Ovary (tissue), 9 donors: Measurements from ENCODE around the gene GMPR2. TPM values are rescaled to one million over a fixed set of nuclear protein-coding genes. Genes with fewer than 3 reads are reported as not detected.
A peak's percentile ranks its signal among the peaks of the same experiment; 100 is the strongest.

Source experiments
- DNase-seq, 5 donors: peaks; one replicate each; pipeline ENCODE4 v3.0.0-alpha.2; 2019 to 2020
- H3K27ac ChIP-seq, 2 donors: fragments of 200-600 bp; one replicate each; pipeline versions ENCODE4 v1.5.1 to v1.8.0; 2019 to 2022
- H3K27me3 ChIP-seq: fragments of 200-600 bp; one replicate; pipeline ENCODE4 v1.8.0; 2022
- H3K36me3 ChIP-seq: fragments of 200-600 bp; sonication (generic); one replicate; pipeline ENCODE4 v1.5.1; 2019
- H3K4me1 ChIP-seq: one replicate; pipeline ENCODE4 v1.8.1; 2013; ENCODE audit warnings: mild to moderate bottlenecking, moderate library complexity; ENCODE audit not compliant: insufficient read depth
- H3K4me3 ChIP-seq: fragments of 200-600 bp; sonication (generic); one replicate; pipeline ENCODE4 v1.5.1; 2017
- H3K9me3 ChIP-seq, 2 donors: fragments of 200-600 bp in 1 of 2; sonication (generic) in 1 of 2; one replicate each; pipeline versions ENCODE4 v1.5.1 to v1.8.1; 2013 to 2019; ENCODE audit warnings: mild to moderate bottlenecking in 1 of 2, moderate library complexity in 1 of 2
- EP300 ChIP-seq: sonication (generic); formaldehyde crosslinking; IDR thresholded peaks from one replicate; pipeline ENCODE4 v1.6.1; 2017; ENCODE audit warnings: antibody characterized with exemption
- POLR2A ChIP-seq: fragments of 450-650 bp; IDR thresholded peaks from one replicate; pipeline ENCODE4 v1.6.1; 2017; ENCODE audit warnings: antibody characterized with exemption, mild to moderate bottlenecking, moderate library complexity
- WGBS, 3 donors: extraction: QIAGEN DNeasy Blood & Tissue Kit in 1 of 3; methylation state at CpG; one replicate each; pipeline versions ENCODE4 v1.1.5 to v1.1.7; 2013 to 2017; 5-methylcytosine and 5-hydroxymethylcytosine counted together
- intact Hi-C, 4 donors: fragments of 100-400 bp; cut with DNase I; formaldehyde crosslinking; loops; one replicate each; pipeline versions ENCODE4 v1.11.0 to v1.15.1; 2022 to 2023
- polyA plus RNA-seq, 2 donors: library from polyadenylated mRNA; stranded (reverse); fragments of 200-250 nt in 1 of 2; fragments of 350-450 nt in 1 of 2; fragmentation: Illumina TruSeq in 1 of 2; extraction: RNeasy Lipid Tissue Mini Kit (QIAGEN cat#74804) in 1 of 2; gene quantifications; one replicate each; pipeline ENCODE4 v1.2.3, GENCODE V29; 2013 to 2014
- total RNA-seq, 7 donors: library from RNA; depleted of rRNA in 2 of 7; stranded (reverse); fragments of >200 nt in 2 of 7; fragmentation: NEBNext Ultra II Directional in 3 of 7; extraction: Animal tissue kit (Norgen Biotek cat#: 25700) in 3 of 7; gene quantifications; one replicate each; pipeline versions ENCODE4 v1.1.0 to v1.2.4, GENCODE V29; 2016 to 2023
- TF ChIP-seq, protein P1 (sequence below), 3 donors: fragments of 450-650 bp in 2 of 3; fragments of 200-600 bp in 1 of 3; IDR thresholded peaks; one replicate each; pipeline versions ENCODE4 v1.5.1 to v1.8.0; 2016 to 2022; ENCODE audit warnings: antibody characterized with exemption in 3 of 3, mild to moderate bottlenecking in 1 of 3
- donor health status: DM: no; HTN: no; CAD: no; lungs with moderate emphysema.
- donor health status: DM: no; HTN: no; CAD: no.
- donor health status: Bipolar disorder and iron deficiency.
- donor health status: DM: yes; HTN: yes; CAD: no.
- donor health status: DM: no; HTN: no; CAD: no.
- donor health status: DM: yes; HTN: yes; CAD: no.

GMPR2 gene
- total and polyA plus RNA-seq, 9 donors, result 46.2 to 85.7 (median 59.4) TPM

GRCh38 chr14:24249230-24250021 is 16.7 kb downstream of the GMPR2 start:
- Histone ChIP-seq H3K9me3 (no peaks in the 10 kb centered on the region), H3K4me1 (no peaks in the 10 kb centered on the region), H3K27ac (no peak overlapping the region), H3K36me3 (no peaks in the 10 kb centered on the region), H3K4me3 (no peak overlapping the region), H3K27me3 (no peaks in the 10 kb centered on the region)
- intact Hi-C loops, result no loop called here
- DNase-seq, result peak in 1 of 5 donors; percentile 15
- WGBS, 3 donors, result 71 to 81% (median 71%) methylated on average over 13 of the region's 13 CpGs
- TF ChIP-seq, protein P1, sequence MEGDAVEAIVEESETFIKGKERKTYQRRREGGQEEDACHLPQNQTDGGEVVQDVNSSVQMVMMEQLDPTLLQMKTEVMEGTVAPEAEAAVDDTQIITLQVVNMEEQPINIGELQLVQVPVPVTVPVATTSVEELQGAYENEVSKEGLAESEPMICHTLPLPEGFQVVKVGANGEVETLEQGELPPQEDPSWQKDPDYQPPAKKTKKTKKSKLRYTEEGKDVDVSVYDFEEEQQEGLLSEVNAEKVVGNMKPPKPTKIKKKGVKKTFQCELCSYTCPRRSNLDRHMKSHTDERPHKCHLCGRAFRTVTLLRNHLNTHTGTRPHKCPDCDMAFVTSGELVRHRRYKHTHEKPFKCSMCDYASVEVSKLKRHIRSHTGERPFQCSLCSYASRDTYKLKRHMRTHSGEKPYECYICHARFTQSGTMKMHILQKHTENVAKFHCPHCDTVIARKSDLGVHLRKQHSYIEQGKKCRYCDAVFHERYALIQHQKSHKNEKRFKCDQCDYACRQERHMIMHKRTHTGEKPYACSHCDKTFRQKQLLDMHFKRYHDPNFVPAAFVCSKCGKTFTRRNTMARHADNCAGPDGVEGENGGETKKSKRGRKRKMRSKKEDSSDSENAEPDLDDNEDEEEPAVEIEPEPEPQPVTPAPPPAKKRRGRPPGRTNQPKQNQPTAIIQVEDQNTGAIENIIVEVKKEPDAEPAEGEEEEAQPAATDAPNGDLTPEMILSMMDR (IDR thresholded peaks at IDR 0.05), result no peak
- TF ChIP-seq POLR2A (no peak), EP300 (no peak)

- Histone ChIP-seq H3K9me3 (no peaks in the 10 kb centered on the region), H3K4me1 (no peaks in the 10 kb centered on the region), H3K36me3 (no peaks in the 10 kb centered on the region), H3K27me3 (no peaks in the 10 kb centered on the region), H3K4me3 (no peak overlapping the region), H3K27ac (no peak overlapping the region)
- 55 to 64% (median 59%) methylated on average over 4 of the region's 4 CpGs for WGBS, 3 donors
- intact Hi-C loops, result no loop called here
- DNase-seq, result peak in 1 of 5 donors; percentile 14
- no peak for TF ChIP-seq POLR2A
- no peak for TF ChIP-seq EP300
- TF ChIP-seq, protein P1 (IDR thresholded peaks at IDR 0.05), result no peak
Observed at GRCh38 chr14:24250354-24250753, 17.6 kb downstream of the GMPR2 start.

DNA sequence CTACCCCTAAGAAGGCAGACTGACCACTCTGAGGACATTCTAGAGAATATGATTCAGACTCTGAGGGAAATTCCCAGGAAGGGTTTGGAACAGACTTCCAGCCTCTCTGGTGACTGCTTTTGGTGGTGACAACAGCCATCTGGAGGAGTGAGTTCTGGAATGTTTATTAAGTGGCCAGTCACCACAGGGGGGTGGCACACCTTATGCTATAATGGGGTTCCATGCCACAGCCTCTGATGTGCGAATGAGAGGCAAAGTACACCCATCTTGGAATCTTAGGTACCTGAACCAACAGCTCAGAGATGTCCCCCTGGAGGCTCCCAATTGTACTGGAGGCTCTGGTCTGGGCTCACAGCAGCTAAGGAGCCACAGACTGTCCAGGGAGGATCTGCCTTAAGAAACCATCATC is 19.2 kb downstream of the GMPR2 start:
- Histone ChIP-seq H3K4me1 (no peaks in the 10 kb centered on the region), H3K27me3 (no peaks in the 10 kb centered on the region), H3K36me3 (no peaks in the 10 kb centered on the region), H3K27ac (no peak overlapping the region), H3K4me3 (no peak overlapping the region), H3K9me3 (no peaks in the 10 kb centered on the region)
- 86 to 100% (median 91%) methylated on average over 1 of the region's 1 CpG for WGBS, 3 donors
- TF ChIP-seq EP300 (no peak), POLR2A (no peak)
- TF ChIP-seq, protein P1 (IDR thresholded peaks at IDR 0.05), result no peak
- DNase-seq, result peak in 1 of 5 donors; percentile 6
- intact Hi-C loops, result no loop called here

- Histone ChIP-seq H3K4me1 (no peaks in the 10 kb centered on the region), H3K4me3 (no peak overlapping the region), H3K36me3 (no peaks in the 10 kb centered on the region), H3K27me3 (no peaks in the 10 kb centered on the region), H3K9me3 (no peaks in the 10 kb centered on the region), H3K27ac (no peak overlapping the region)
- peak in 1 of 5 donors; percentile 22 for DNase-seq
- intact Hi-C loops, result no loop called here
- WGBS, 3 donors, result 79 to 85% (median 80%) methylated on average over 11 of the region's 11 CpGs
- TF ChIP-seq POLR2A, result no peak
- TF ChIP-seq, protein P1 (IDR thresholded peaks at IDR 0.05), result no peak
- TF ChIP-seq EP300, result no peak
Observed at GRCh38 chr14:24252289-24253124, 19.8 kb downstream of the GMPR2 start.
